ENCODE results near the gene ZNF26.

Gene ZNF26

GRCh38 chr12:133058203-133059113 lies 72.3 kb downstream of the ZNF26 start:
- FAIRE-seq: no peak
- DNase-seq (ENCODE audit: insufficient read length, low spot score): no peak
- TF ChIP-seq POU2F2 (IDR thresholded peaks at IDR 0.05; ENCODE audit: low read depth, low read length) (no peak), PAX5 (IDR thresholded peaks at IDR 0.05; ENCODE audit: insufficient read depth, low read length, severe bottlenecking) (no peak), SPI1 (IDR thresholded peaks at IDR 0.05; ENCODE audit: low read depth, low read length) (no peak), TAF1 (IDR thresholded peaks at IDR 0.05; ENCODE audit: low read depth, low read length) (no peak), POLR2A (IDR thresholded peaks at IDR 0.05; ENCODE audit: low read depth, low read length) (no peak), POLR2AphosphoS5 (IDR thresholded peaks at IDR 0.05; ENCODE audit: low read depth, low read length) (no peak)

GRCh38 chr12:133061954-133062353 lies 75.8 kb downstream of the ZNF26 start:
- no peak for FAIRE-seq
- TF ChIP-seq POLR2A (IDR thresholded peaks at IDR 0.05; ENCODE audit: low read depth, low read length): no peak
- TF ChIP-seq TAF1 (IDR thresholded peaks at IDR 0.05; ENCODE audit: low read depth, low read length): no peak
- no peak for TF ChIP-seq POU2F2 (IDR thresholded peaks at IDR 0.05; ENCODE audit: low read depth, low read length)
- TF ChIP-seq PAX5 (IDR thresholded peaks at IDR 0.05; ENCODE audit: insufficient read depth, low read length, severe bottlenecking): no peak
- no peak for TF ChIP-seq SPI1 (IDR thresholded peaks at IDR 0.05; ENCODE audit: low read depth, low read length)
- no peak for TF ChIP-seq POLR2AphosphoS5 (IDR thresholded peaks at IDR 0.05; ENCODE audit: low read depth, low read length)

GRCh38 chr12:133063556-133063955 lies 77.4 kb downstream of the ZNF26 start:
- FAIRE-seq: no peak
- TF ChIP-seq POLR2A (IDR thresholded peaks at IDR 0.05; ENCODE audit: low read depth, low read length) (no peak), PAX5 (IDR thresholded peaks at IDR 0.05; ENCODE audit: insufficient read depth, low read length, severe bottlenecking) (no peak), POU2F2 (IDR thresholded peaks at IDR 0.05; ENCODE audit: low read depth, low read length) (no peak), TAF1 (IDR thresholded peaks at IDR 0.05; ENCODE audit: low read depth, low read length) (no peak), SPI1 (IDR thresholded peaks at IDR 0.05; ENCODE audit: low read depth, low read length) (no peak), POLR2AphosphoS5 (IDR thresholded peaks at IDR 0.05; ENCODE audit: low read depth, low read length) (no peak)
- no peak for DNase-seq (ENCODE audit: insufficient read length, low spot score)

More at GRCh38 chr12:133061954-133062353, 75.8 kb downstream of the ZNF26 start:
- DNase-seq (ENCODE audit: insufficient read length, low spot score): no peak

- no peak for FAIRE-seq
- TF ChIP-seq PAX5 (IDR thresholded peaks at IDR 0.05; ENCODE audit: insufficient read depth, low read length, severe bottlenecking) (no peak), POU2F2 (IDR thresholded peaks at IDR 0.05; ENCODE audit: low read depth, low read length) (no peak), TAF1 (IDR thresholded peaks at IDR 0.05; ENCODE audit: low read depth, low read length) (no peak), POLR2A (IDR thresholded peaks at IDR 0.05; ENCODE audit: low read depth, low read length) (no peak), SPI1 (IDR thresholded peaks at IDR 0.05; ENCODE audit: low read depth, low read length) (no peak), POLR2AphosphoS5 (IDR thresholded peaks at IDR 0.05; ENCODE audit: low read depth, low read length) (no peak)
These were observed 87.7 kb downstream of the ZNF26 start for GRCh38 chr12:133073836-133074235.

More at GRCh38 chr12:133073836-133074235, 87.7 kb downstream of the ZNF26 start:
- no peak for DNase-seq (ENCODE audit: insufficient read length, low spot score)

Data from GM12891 (cell line).